Measurements from ENCODE around the gene ANG. TPM values are rescaled to one million over a fixed set of nuclear protein-coding genes. Genes with fewer than 3 reads are reported as not detected.

Gene ANG
- total and polyA plus RNA-seq, 9 of the 15 experiments (the other 6 are each of a cell fraction or from before 2014, with no cell fraction given): 0.21 to 0.73 (median 0.34) TPM; not detected in 4

GRCh38 chr14:20732477-20732876 is 43.9 kb downstream of the ANG start (continued):
- no peak for TF ChIP-seq CTCFL (IDR thresholded peaks at IDR 0.05; ENCODE audit: borderline replicate concordance, insufficient read depth, low read depth, low read length, poor library complexity, severe bottlenecking)
- TF ChIP-seq KAT2B (IDR thresholded peaks at IDR 0.05; ENCODE audit: low read depth, low read length): no peak

GRCh38 chr14:20732979-20733635 is 44.5 kb downstream of the ANG start:
- FAIRE-seq (no peak), DNase-seq (ENCODE audit: extremely low read depth in 1 of 4, low spot score in 3 of 4) (no peak), ATAC-seq (no peak)
- H3K27ac ChIP-seq (ENCODE audit: extremely low read depth, low read depth, low read length): no peak overlapping the region
- H3K4me3 ChIP-seq: no peak overlapping the region
- no peaks in the 10 kb centered on the region for H3K79me2 ChIP-seq (ENCODE audit: control insufficient read depth, insufficient read depth, low read length)
- H3K4me2 ChIP-seq (ENCODE audit: insufficient read depth, low read length): no peak overlapping the region
- CTCF ChIA-PET (ENCODE audit: low intra/inter-chr PET ratio): no interaction called here
- H3K9ac ChIP-seq (ENCODE audit: insufficient read depth in 1 of 2, low read depth in 2 of 2, low read length in 2 of 2): no peak overlapping the region
- TF ChIP-seq, protein P1, sequence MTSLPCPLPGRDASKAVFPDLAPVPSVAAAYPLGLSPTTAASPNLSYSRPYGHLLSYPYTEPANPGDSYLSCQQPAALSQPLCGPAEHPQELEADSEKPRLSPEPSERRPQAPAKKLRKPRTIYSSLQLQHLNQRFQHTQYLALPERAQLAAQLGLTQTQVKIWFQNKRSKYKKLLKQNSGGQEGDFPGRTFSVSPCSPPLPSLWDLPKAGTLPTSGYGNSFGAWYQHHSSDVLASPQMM (CRISPR knock-in tag; IDR thresholded peaks at IDR 0.05): no peak
- TF ChIP-seq FOXK2 (conservative IDR thresholded peaks at IDR 0.05 in 1 of 2, IDR thresholded peaks at IDR 0.05 in 1 of 2; ENCODE audit: low read depth in 2 of 2) (no peak), CBX3 (IDR thresholded peaks at IDR 0.05; ENCODE audit: borderline replicate concordance in 1 of 2, low read length in 2 of 2) (no peak), ZNF24 (IDR thresholded peaks at IDR 0.05) (no peak), C11orf30 (IDR thresholded peaks at IDR 0.05; ENCODE audit: low read depth) (0 out of 2 replicates have a peak, but pooled peaks have one; percentile 11), ZNF316 (IDR thresholded peaks at IDR 0.05) (peak; percentile 11; the same call in 1 of the 2 replicates)
- no peak overlapping the region for H2AFZ ChIP-seq (ENCODE audit: low read depth, low read length)
- H3K4me1 ChIP-seq (replicated peaks in 1 of 2; ENCODE audit: control insufficient read depth in 2 of 2, insufficient read depth in 2 of 2, low read length in 2 of 2): peaks cover 0 to 3% of the 10 kb centered on the region in 2 experiments; a peak in 2 of 5 replicates
- H3K36me3 ChIP-seq (ENCODE audit: control insufficient read depth, insufficient read depth, low read length): no peaks in the 10 kb centered on the region
- in situ Hi-C loops (cut with MboI) (no loop called here), intact Hi-C loops (cut with micrococcal nuclease) (no loop called here)
- H3K9me1 ChIP-seq (ENCODE audit: control insufficient read depth, insufficient read depth, low read length): no peaks in the 10 kb centered on the region
- no peaks in the 10 kb centered on the region for H4K20me1 ChIP-seq (replicated peaks; ENCODE audit: control insufficient read depth, insufficient read depth, low read length)
- H3K9me3 ChIP-seq (replicated peaks; ENCODE audit: control insufficient read depth, insufficient read depth, low read depth, low read length): no peaks in the 10 kb centered on the region
- BruUV-seq (replicated peaks): no TSS peak
- WGBS (ENCODE audit: insufficient coverage, low coverage, missing lambda C conversion rate): 1% methylated on average over 6 of the region's 6 CpGs
- peaks cover 3 to 5% of the 10 kb centered on the region in 2 experiments; a peak in 3 of 5 replicates for H3K27me3 ChIP-seq (ENCODE audit: control insufficient read depth in 2 of 2, insufficient read depth in 2 of 2, low read length in 2 of 2)
- POLR2A ChIA-PET: interaction anchor here (0.6 to 0.8 kb wide), 2 partner anchors 243 to 919 kb away, joined by 3 to 5 read pairs; no protein-coding TSS in a partner anchor
